GM12801 (cell line): ENCODE measurements around the gene CSNK1A1.

Experiments used
- CTCF ChIP-seq: IDR thresholded peaks from one replicate; pipeline ENCODE4 v1.5.1; 2011; ENCODE audit warnings: control low read depth; ENCODE audit not compliant: insufficient read length; ENCODE audit errors: extremely low read depth

Gene CSNK1A1

DNA sequence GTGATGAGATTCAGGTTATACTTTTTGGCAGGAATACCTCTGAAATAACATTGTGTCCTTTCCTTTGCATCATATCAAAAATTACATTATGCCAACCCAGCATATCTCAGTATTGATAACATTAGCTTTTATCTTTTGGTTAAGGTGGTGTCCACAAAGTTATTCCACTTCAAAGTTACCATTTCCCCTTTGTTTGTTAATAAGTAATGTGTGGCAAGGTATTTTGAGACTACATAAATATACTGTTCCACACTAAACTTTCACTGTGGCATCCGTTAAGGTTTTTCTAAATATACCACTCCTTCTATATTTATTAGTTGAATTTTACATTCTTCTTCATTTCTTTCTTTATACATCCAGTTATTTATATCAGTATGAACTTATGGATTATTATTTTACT, 16.0 kb upstream of the CSNK1A1 start:
- no peak for TF ChIP-seq CTCF

DNA sequence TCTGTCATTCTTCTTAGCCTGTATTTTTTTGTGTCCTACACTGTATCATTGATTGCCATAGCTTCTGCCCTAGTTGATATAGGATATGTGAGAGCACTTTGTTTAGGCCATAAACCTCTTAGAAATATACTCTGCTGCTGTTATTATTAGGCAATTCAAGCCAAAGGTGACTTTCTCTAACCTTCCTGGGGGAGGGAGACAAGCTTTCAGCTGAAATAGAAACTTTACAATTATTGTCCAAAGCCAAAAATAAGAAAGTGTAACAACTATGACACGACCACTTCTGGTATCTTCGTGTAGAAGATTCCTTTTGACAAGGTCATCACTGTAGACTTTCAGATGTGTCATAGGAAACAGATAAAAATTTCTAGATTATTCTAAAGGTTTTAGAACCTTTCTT, 12.2 kb upstream of the CSNK1A1 start:
- no peak for TF ChIP-seq CTCF

DNA sequence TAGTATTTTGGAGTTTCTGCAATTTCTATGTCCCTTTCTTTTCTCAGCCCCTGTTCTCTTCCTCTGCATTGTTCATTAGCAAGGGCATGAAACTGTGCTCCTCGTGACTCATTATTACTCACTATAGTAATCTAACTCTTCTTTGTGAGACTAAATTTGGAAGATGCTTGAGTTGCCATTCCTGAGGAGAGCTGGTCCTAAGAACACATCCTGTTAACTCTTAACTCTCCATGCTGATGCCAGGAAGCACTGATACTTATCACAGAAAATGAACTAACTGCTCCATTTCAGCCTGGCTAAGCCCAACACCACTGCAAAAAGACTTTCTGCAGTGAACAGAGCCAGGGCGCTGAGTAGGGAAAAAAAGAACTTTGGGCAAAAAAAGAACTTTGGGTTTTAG, 10.6 kb upstream of the CSNK1A1 start:
- TF ChIP-seq CTCF, result no peak

- no peak for TF ChIP-seq CTCF
Observed at GRCh38 chr5:149559706-149560105, 8.5 kb upstream of the CSNK1A1 start.

DNA sequence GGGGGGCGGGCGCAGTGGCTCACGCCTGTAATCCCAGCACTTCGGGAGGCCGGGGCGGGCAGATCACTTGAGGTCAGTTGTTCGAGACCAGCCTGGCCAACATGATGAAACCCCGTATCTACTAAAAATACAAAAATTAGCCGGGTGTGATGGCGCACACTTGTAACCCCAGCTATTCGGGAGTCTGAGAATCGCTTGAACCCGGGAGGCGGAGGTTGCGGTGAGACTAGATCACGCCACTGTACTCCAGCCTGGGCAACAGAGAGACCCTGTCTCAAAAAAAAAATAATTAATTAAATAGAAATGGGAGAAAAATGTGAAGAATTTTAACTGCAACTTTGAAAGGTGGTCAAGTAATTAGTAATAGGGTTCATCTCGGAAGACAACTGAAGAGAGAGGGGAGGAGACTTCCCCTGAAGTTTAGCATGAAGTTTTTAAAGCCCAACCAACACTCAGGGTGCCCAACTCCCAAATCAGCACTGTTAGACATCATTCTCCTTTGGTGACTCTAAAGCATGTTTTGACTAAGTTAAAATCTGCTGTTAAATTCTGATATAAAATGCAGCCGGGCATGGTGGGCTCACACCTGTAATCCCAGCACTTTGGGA, 1.4 kb upstream of the CSNK1A1 start:
- no peak for TF ChIP-seq CTCF

- TF ChIP-seq CTCF, result no peak
Observed at GRCh38 chr5:149552038-149552494, 827 bp upstream of the CSNK1A1 start.

GRCh38 chr5:149550594-149551226, 529 bp downstream of the CSNK1A1 start:
- no peak for TF ChIP-seq CTCF
